Choroid plexus epithelial cell (primary cell): Measurements from ENCODE around the gene ABCC8.

Source experiments
- DNase-seq: peaks from one replicate; pipeline ENCODE4 v3.0.0-alpha.2; 2010; ENCODE audit warnings: low read depth
- H3K4me3 ChIP-seq: 2 replicates; pipeline ENCODE4 v1.5.1; 2011; ENCODE audit warnings: low read depth, mild to moderate bottlenecking, control low read depth, low read length, moderate library complexity
- TF ChIP-seq, protein P1 (sequence below): conservative IDR thresholded peaks from 2 replicates; pipeline ENCODE4 v1.5.1; 2011; ENCODE audit warnings: low read depth, mild to moderate bottlenecking, control low read depth, inconsistent platforms, low read length, moderate library complexity

The ABCC8 gene

DNA sequence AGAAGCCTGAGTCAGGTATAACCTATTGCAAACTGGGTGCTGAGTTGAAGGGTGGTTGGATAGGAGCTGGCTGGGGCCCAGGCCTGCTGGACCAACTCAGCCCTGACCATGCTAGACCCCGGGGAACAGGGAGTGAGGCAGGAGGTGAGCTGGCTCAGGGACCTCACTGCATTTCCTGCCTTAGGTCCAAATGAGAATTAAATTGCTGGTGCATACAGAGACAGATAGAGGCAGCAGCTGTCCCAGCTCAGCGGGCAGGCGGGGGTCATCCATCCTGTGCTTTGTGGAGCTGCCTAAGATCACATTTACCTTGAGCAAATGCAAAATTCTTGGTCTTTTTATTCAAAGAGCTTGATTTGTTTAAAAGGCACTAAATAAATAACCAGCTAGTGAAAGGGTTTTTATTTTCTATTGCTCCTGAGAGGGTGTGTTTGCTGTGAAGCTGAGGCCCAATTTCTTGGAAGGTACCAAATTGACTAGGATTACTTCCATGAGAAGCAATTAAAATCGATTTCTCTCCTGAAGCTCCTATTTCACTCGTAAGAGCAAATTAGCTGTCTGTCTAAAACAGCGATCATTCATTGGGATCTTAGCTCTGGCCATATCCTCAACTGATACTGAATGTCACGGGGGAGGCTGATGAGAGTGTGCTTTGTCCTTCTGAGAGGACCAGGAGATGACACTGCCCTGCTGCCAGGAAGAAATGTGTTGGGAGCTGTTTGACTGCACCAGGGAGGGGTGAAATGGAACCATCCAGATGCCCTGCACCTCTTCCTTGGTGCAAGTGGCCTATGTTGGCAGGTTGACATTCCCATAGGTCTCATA lies 42.6 kb upstream of the ABCC8 start:
- TF ChIP-seq, protein P1, sequence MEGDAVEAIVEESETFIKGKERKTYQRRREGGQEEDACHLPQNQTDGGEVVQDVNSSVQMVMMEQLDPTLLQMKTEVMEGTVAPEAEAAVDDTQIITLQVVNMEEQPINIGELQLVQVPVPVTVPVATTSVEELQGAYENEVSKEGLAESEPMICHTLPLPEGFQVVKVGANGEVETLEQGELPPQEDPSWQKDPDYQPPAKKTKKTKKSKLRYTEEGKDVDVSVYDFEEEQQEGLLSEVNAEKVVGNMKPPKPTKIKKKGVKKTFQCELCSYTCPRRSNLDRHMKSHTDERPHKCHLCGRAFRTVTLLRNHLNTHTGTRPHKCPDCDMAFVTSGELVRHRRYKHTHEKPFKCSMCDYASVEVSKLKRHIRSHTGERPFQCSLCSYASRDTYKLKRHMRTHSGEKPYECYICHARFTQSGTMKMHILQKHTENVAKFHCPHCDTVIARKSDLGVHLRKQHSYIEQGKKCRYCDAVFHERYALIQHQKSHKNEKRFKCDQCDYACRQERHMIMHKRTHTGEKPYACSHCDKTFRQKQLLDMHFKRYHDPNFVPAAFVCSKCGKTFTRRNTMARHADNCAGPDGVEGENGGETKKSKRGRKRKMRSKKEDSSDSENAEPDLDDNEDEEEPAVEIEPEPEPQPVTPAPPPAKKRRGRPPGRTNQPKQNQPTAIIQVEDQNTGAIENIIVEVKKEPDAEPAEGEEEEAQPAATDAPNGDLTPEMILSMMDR, result no peak
- no peak overlapping the region for H3K4me3 ChIP-seq
- DNase-seq, result no peak

DNA sequence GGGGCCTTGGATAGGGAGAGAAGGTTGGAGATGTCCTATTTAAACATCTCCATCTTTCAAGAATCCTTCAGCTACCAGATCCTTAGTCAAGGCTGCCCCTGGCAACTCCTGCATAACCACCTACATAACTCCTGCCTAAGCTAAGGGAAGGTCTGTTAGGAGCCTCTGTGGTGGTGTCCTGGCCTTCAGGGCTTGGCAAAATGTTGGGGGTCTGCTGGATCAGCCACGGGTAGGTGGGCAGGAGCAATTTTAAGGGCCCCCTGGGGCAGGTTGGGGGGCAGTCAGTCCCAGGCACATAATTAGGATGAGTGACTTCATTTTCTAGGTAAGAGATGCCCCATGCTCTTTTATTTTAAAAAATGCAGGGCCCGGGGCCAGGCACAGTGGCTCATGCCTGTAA lies 41.7 kb upstream of the ABCC8 start:
- DNase-seq, result no peak
- TF ChIP-seq, protein P1, result no peak
- H3K4me3 ChIP-seq, result no peak overlapping the region

DNA sequence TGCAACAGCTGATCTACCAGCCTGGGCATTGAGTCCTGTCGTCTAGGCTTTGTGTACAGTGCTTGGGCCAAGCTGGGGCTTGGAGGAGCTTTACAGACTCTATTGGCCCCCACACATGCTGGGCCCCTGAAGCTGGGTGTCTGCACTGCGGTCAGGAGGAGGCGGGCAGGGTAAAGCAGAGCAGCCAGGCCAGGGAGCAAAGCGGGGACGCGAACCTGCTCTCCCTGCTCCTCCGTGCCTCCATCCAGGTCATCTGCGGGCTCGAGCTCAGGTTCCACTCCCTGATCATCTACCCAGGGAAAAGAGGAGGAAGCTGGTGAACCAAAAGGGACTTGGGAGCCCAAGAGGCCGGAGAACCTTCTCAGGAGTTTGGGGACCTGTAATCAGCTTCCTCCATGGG lies 40.5 kb upstream of the ABCC8 start:
- no peak overlapping the region for H3K4me3 ChIP-seq
- TF ChIP-seq, protein P1, result no peak
- no peak for DNase-seq

DNA sequence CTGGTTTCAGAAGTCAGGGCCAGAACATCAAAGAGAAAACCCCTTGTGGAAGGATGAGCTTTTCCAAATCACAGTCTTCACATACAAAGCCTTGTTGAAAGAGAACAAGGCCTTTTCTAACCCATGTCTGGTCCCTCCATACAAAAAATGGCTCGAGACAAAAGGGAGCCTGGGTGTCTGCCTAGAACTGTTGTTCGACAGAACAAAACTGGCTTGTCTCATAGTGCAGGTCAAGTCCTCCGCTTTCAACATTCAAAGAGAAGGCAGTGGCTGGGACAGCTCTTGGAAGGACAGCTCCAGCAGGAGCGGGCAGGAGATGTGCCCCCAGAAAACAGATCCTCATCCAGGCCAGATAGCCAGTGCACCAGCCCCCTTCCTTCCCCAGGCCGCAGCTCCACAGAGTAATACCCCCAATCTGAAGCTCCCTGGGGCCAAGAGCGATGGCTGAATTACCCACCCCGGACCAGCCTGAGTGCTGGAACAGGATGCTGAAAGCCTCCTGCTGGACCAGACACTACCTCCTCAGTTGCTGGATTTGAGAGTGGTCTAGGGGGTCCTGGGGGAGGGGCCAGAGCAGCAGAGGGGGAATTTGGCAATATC lies 40.0 kb upstream of the ABCC8 start:
- H3K4me3 ChIP-seq, result no peak overlapping the region
- no peak for DNase-seq
- TF ChIP-seq, protein P1, result no peak

DNA sequence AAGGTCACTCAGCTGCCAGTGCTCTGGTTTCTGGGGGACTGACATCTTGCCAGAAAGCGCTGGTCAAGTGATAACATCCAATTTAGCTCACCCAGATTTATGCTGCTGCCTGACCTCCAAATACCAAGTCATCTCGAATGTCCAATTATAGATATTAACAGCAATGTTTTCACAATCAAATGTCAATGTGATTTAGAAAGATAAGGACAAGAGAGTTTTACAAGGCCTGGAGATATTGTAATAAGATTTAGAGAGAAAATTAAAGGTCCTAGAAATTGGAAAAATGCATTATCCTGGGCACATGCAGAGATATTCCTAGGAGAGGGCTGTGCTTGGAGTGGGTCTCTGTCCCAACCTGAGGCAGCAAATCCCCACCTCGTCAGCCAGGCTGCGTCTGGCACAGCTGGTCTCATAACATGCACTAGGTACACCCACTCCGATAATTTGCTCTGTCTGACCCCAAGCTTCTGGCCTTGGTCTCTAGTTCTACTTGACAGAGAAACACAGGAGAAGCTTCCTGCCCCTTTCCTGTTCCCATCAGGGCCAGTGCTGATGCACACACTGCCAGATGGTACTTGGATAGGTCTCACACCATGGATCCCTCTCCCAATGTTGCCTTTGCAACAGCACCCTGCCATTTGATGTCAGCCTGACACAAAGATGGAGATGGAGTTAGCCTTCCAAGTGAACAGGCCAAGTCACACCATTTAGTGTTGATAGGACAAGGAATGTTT lies 39.0 kb upstream of the ABCC8 start:
- no peak for DNase-seq
- H3K4me3 ChIP-seq, result no peak overlapping the region

DNA sequence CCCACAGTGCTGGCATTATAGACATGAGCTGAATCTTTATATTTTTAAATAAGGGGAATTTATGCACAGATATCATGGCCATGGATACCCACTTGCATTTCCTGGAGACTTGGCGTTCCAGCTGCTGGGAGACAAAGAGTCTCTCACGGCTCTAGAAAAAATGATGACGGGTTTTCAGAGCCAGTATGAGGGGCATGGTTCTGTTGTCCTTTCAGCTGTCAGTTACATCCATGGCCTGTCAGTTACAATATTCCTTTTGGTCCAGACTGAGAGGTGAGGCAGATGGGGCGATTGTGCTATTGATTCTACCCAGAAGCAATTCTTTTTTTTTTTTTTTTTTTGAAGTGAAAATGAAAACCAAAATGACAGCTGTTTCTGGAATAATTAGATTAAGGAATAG lies 37.8 kb upstream of the ABCC8 start:
- TF ChIP-seq, protein P1, result no peak
- DNase-seq, result no peak
- H3K4me3 ChIP-seq, result no peak overlapping the region

More for the DNA sequence above, 39.0 kb upstream of the ABCC8 start:
- TF ChIP-seq, protein P1, result no peak
